Measurements from ENCODE around the gene IL22RA2. TPM values are rescaled to one million over a fixed set of nuclear protein-coding genes. Genes with fewer than 3 reads are reported as not detected.
"Not testable (repeated sequence)": the region's sequence is repeated elsewhere in the genome, so short reads cannot be mapped to it uniquely, and the experiment has no call there.

The IL22RA2 gene
- total RNA-seq, 1 experiment from 2014 or later: not detected

DNA sequence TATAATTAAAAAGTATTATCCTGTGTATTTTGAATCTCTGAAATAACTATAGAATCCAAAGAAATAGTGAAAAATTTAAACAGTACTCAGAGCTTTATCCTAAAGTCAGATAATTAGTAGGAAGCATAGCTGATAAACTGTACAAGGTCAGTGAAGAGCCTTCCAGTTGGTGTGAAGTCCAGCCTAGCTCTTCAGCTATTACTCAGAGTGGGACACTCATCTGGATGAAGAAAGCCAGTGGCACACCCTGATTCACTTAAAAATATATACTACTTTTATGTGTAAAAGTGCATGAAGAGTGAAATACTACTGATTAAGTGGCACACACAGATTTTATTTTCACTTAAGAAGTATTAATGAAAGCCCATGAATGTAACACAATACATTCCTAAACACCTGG, 42.7 kb upstream of the IL22RA2 start:
- no peaks in the 10 kb centered on the region for H3F3A ChIP-seq (ENCODE audit: low read length, unreplicated experiment)
- intact Hi-C loops (cut with micrococcal nuclease): loop anchor here (5.0 kb wide), 1 partner anchor 46 kb away; no protein-coding TSS in a partner anchor
- no peaks in the 10 kb centered on the region; the same call in 1 of the 2 replicates for H4K20me1 ChIP-seq (ENCODE audit: low read length)
- TF ChIP-seq CTCF (conservative IDR thresholded peaks at IDR 0.05; ENCODE audit: low read depth, low read length) (no peak), EZH2 (IDR thresholded peaks at IDR 0.05; ENCODE audit: low read length, unreplicated experiment) (no peak), EZH2phosphoT487 (IDR thresholded peaks at IDR 0.05; ENCODE audit: borderline replicate concordance, low read length) (no peak)
- BruUV-seq (replicated peaks): no TSS peak
- DNase-seq (no peak), ATAC-seq (no peak)
- no peaks in the 10 kb centered on the region for H3K9me3 ChIP-seq (ENCODE audit: low read length)
- no peak overlapping the region for H2AFZ ChIP-seq (ENCODE audit: low read length)
- H3K36me3 ChIP-seq (ENCODE audit: low read depth, low read length): no peaks in the 10 kb centered on the region; the same call in 1 of the 2 replicates
- CTCF ChIA-PET: no interaction called here
- H3K9me2 ChIP-seq (replicated peaks; ENCODE audit: low read length): no peaks in the 10 kb centered on the region
- H3K27ac ChIP-seq (ENCODE audit: low read length): peak overlapping the region; percentile 91
- peak overlapping the region; percentile 38; the same call in 1 of the 2 replicates for H3K9ac ChIP-seq (ENCODE audit: low read length)
- H3K79me2 ChIP-seq (ENCODE audit: low read length): peaks cover 80% of the 10 kb centered on the region
- H3K4me1 ChIP-seq (ENCODE audit: insufficient read depth, low read length): peaks cover 28% of the 10 kb centered on the region
- H3K27me3 ChIP-seq (ENCODE audit: low read length): no peaks in the 10 kb centered on the region
- POLR2A ChIA-PET (ENCODE audit: unreplicated experiment): no interaction called here
- H3K4me3 ChIP-seq (ENCODE audit: low read length): 0 out of 2 replicates have a peak overlapping the region, but pooled peaks have one; percentile 99
- H3K4me2 ChIP-seq (ENCODE audit: low read length): peak overlapping the region; percentile 76; the same call in 1 of the 2 replicates

DNA sequence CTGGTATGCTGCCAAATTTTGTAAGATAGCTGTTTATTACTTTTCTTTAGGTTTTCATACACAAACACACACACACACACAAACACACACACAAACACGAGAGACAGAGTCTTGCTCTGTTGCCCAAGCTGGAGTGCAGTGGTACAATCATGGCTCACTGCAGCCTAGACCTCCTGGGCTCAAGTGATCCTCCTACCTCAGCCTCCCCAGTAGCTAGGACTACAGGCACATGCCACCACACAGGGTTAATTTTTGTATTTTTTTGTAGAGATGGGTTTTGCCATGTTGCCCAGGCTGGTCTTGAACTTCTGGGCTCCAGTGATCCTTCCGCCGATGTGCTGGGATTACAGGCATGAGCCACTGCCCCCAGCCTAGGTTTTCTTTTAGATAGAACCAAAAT, 42.2 kb upstream of the IL22RA2 start:
- H3K9ac ChIP-seq (ENCODE audit: low read length); ATAC-seq; CTCF ChIA-PET; H4K20me1 ChIP-seq (ENCODE audit: low read length); H3K4me2 ChIP-seq (ENCODE audit: low read length); H3K4me3 ChIP-seq (ENCODE audit: low read length); H3K27me3 ChIP-seq (ENCODE audit: low read length); H2AFZ ChIP-seq (ENCODE audit: low read length); H3K36me3 ChIP-seq (ENCODE audit: low read depth, low read length); H3F3A ChIP-seq (ENCODE audit: low read length, unreplicated experiment); DNase-seq; H3K9me2 ChIP-seq (replicated peaks; ENCODE audit: low read length); POLR2A ChIA-PET (ENCODE audit: unreplicated experiment); H3K9me3 ChIP-seq (ENCODE audit: low read length); BruUV-seq (replicated peaks); H3K27ac ChIP-seq (ENCODE audit: low read length): not testable (repeated sequence)
- peaks cover 28% of the 10 kb centered on the region for H3K4me1 ChIP-seq (ENCODE audit: insufficient read depth, low read length)
- peaks cover 85% of the 10 kb centered on the region for H3K79me2 ChIP-seq (ENCODE audit: low read length)
- intact Hi-C loops (cut with micrococcal nuclease): loop anchor here (5.0 kb wide), 1 partner anchor 47 kb away; no protein-coding TSS in a partner anchor

- H3K27me3 ChIP-seq (ENCODE audit: low read length): no peaks in the 10 kb centered on the region
- ChIA-PET POLR2A (ENCODE audit: unreplicated experiment) (no interaction called here), CTCF (no interaction called here)
- H2AFZ ChIP-seq (ENCODE audit: low read length): no peak overlapping the region
- intact Hi-C loops (cut with micrococcal nuclease): loop anchor here (5.0 kb wide), 1 partner anchor 47 kb away; no protein-coding TSS in a partner anchor
- H3K4me3 ChIP-seq (ENCODE audit: low read length): no peak overlapping the region
- no peaks in the 10 kb centered on the region for H3K9me3 ChIP-seq (ENCODE audit: low read length)
- no TSS peak for BruUV-seq (replicated peaks)
- H3K4me2 ChIP-seq (ENCODE audit: low read length): no peak overlapping the region
- H4K20me1 ChIP-seq (ENCODE audit: low read length): no peaks in the 10 kb centered on the region; the same call in 1 of the 2 replicates
- no peak for ATAC-seq
- H3K36me3 ChIP-seq (ENCODE audit: low read depth, low read length): peaks cover under 1% of the 10 kb centered on the region
- DNase-seq: no peak
- TF ChIP-seq EZH2 (IDR thresholded peaks at IDR 0.05; ENCODE audit: low read length, unreplicated experiment) (no peak), CTCF (conservative IDR thresholded peaks at IDR 0.05; ENCODE audit: low read depth, low read length) (no peak), EZH2phosphoT487 (IDR thresholded peaks at IDR 0.05; ENCODE audit: borderline replicate concordance, low read length) (no peak)
- H3K79me2 ChIP-seq (ENCODE audit: low read length): peaks cover 91% of the 10 kb centered on the region
- H3K9me2 ChIP-seq (replicated peaks; ENCODE audit: low read length): no peaks in the 10 kb centered on the region
- H3K27ac ChIP-seq (ENCODE audit: low read length): no peak overlapping the region
- H3K4me1 ChIP-seq (ENCODE audit: insufficient read depth, low read length): peaks cover 25% of the 10 kb centered on the region
- no peak overlapping the region for H3K9ac ChIP-seq (ENCODE audit: low read length)
- no peaks in the 10 kb centered on the region for H3F3A ChIP-seq (ENCODE audit: low read length, unreplicated experiment)
These were observed 41.5 kb upstream of the IL22RA2 start for GRCh38 chr6:137214931-137215330.
